NCI-H1048 (cell line): ENCODE results near the gene ANO2.
"Not testable (repeated sequence)": the region's sequence is repeated elsewhere in the genome, so short reads cannot be mapped to it uniquely, and the experiment has no call there.

Experiments
- DNase-seq: peaks from one replicate; lab custom pipeline; 2025; lab: John Stamatoyannopoulos, UW

ANO2 gene

DNA sequence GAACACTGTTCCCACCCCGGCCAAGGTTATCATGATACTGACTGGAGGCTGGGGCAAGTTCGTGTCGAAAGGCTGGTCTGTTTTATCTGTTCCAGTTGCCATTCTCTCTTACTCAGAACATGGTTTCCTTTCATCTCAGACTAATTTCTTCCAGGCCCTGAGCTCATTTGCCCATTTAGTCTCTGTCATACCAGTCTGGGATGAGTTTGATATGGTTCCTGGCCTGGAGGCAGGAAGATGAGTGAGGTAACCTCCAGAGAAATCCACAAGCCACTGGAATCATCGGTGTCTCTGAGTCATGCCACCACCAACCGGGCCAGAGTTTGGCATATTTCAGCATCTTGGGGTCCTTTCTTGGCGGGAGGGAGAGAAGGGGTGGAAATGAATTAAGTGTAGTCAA, 398.4 kb downstream of the ANO2 start:
- no peak for DNase-seq

DNA sequence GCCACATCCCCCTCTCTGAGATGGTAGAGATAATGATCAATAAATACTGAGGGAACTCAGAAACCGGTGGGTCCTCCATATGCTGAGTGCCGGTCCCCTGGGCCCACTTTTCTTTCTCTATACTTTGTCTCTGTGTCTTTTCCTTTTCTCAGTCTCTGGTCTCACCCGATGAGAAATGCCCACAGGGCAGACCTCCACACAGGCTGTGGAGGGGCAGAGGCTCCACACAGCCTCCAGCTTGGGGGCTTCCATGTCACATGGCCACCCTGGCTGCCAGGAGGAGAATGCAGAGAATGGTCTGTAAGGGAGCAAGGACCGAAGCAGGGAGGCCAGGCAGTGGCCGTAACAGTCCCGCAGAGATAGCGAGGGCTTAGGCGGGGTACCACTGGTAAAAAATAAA, 407.3 kb downstream of the ANO2 start:
- DNase-seq = no peak

DNA sequence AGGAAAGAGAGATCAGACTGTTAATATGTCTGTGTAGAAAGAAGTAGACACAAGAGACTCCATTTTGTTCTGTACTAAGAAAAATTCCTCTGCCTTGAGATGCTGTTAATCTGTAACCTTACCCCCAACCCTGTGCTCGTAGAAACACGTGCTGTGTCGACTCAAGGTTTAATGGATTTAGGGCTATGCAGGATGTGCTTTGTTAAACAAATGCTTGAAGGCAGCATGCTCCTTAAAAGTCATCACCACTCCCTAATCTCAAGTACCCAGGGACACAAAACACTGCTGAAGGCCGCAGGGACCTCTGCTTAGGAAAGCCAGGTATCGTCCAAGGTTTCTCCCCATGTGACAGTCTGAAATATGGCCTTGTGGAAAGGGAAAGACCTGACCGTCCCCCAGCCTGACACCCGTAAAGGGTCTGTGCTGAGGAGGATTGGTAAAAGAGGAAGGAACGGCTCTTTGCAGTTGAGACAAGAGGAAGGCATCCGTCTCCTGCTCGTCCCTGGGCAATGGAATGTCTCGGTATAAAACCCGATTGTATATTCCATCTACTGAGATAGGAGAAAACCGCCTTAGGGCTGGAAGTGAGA, 407.9 kb downstream of the ANO2 start:
- DNase-seq = not testable (repeated sequence)

DNA sequence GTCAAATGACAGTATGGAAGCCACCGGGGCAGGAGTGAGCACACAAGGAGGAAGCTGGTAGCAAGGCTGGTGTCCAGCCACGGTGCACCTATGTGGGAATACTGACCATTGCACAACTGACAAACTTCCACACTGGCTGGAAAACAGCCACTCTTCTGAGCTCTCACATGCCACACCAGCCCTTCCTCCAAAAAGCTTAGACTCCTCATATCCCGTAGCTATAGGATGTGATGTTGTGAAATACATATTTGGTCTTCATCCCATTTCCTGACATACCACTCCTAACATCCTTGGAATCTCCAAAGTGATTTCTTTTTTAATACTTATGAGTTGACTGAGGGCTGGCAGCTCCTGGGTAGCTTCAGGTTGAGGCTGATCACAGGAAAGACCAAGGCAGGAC, 409.5 kb downstream of the ANO2 start:
- no peak for DNase-seq

DNA sequence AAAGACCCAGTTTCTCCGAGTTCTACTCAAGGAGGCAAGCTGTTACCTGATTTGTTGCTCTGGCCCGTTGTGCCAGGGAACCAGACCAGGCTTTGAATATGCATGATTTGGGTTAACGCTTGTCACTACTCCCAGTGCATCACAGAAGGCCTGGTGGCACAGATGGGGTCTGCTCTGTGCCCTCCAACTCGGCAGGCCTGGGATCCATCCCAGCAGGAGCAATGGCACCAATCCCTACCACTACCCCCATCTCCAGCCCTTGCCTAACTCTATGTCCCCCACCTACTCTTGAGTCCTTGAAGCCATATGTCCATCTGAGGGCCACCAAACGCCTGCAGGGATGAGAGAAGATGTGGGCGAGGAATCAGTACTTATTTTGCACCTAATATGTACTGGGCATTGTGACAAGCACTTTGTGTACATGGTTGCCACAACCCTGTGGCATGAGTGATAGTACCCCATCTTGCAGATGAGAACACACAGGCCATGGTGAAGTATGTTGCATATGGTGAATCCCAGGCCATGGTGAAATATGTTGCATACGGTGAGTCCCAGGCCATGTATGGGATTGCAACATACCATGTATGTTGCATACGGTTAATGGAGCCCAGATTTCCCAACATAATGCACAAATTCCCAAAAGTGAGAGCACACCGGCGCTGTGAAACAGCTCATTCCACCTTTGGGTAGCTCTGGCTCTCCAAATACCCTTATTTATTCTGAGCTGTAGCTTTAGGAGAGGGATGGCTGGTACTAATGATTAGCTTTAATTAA, 410.4 kb downstream of the ANO2 start:
- DNase-seq = no peak

DNA sequence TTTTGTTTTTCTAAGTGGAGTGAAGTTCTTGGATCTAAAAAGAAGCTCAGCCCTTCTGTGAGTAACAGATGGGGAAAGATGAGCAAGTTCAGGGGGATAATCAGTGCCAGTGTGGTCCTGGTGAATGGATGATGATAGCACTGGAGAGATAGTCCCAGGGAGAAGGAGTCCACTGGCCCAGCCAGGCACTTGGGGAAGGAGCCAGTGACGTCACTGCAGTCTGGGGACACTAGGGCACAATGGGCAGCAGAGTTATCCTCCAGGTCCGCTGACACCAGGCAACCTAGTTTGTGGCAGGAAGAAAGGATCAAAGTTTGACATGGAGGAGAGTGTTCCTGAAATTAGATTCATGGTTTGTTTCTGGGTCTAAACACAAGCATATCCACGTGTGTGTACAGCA, 411.7 kb downstream of the ANO2 start:
- DNase-seq = no peak

DNA sequence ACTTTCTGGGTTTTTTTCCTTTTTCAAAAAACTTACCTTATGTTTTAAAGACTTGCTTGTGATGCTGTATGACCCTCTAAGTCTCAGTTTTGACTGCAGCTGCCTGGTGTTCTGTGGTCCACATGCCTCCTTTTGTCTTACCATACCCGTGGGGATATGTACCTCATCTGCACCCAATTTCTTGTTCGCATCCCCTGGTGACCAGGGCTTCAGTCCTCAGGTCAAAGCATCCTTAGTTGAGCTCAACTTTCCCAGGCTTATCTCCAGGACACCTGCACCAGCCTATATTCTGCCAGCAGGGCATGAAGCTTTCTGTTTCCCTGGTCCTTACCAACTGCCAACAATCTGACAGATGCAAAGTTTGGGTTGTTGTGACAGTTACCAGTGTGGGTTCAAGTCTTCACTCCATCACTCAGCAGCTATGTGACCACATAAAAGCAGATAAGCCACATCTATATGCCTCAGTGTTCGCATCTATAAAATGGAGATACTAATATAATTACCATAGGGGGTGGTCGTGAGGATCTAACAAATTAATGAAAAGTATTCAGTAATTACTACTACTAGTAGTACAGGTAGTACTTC, 419.2 kb downstream of the ANO2 start:
- no peak for DNase-seq

DNA sequence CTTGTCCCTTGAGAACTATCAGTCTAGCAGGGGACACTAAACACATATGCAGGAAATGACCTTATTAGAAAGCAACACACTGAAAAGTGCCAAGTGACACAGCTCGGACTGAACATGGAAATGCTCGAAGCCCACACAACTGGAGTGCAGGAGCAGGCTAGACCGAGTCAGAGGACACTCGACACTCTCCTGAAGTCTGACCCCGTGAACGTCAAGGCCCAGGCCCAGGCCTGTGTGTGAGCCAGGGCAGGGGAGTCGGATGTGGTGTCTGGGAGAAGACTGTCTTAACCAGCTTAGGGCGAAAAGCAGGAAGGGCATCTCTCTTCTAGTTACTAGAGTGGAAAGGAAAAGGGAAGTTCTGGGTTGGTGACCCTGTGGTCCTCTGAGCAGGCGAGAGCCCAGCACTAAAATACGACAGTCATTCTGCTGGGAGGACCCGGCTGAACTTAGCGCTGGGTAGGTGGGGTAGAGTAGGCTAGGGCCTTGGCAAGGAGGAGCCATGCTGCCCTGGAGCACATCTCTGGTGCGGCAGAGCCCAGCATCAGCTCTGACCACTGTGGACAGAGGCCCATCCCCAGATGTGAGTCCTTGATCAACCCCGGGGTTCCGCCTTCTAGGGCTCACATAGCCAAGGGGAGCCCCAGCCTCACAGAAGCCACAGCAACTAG, 420.2 kb downstream of the ANO2 start:
- no peak for DNase-seq

DNA sequence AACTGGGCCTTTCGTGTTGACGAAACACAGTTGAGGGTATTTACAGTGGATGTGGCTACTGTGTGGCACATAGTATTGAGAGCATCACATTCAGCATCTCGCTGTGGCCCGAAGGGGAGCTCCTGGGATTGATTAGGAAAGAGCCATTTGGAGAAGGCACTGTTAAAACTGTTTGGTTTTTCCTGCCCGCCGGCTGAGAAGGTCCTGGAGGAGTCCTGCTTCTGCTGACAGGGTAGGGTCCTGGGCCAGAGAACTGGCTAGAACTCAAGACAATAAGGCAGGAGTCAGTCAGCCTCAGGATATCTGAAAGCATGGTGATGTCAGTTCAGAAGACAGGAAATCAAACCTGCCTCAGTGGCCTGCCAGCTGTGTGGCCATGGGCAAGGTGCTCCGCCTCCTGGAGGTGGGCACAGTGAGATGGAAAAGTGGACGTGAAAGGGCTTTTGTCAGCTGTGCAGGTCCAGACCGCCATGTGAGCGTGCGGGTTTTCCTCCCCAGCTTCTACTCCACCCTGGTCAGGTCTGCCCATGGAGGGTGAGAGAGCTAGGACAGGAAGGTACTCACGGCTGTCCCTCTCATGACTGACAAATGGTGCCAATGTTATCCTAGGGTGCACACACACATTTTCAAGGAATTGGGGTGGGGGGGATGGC, 420.8 kb downstream of the ANO2 start:
- no peak for DNase-seq

DNA sequence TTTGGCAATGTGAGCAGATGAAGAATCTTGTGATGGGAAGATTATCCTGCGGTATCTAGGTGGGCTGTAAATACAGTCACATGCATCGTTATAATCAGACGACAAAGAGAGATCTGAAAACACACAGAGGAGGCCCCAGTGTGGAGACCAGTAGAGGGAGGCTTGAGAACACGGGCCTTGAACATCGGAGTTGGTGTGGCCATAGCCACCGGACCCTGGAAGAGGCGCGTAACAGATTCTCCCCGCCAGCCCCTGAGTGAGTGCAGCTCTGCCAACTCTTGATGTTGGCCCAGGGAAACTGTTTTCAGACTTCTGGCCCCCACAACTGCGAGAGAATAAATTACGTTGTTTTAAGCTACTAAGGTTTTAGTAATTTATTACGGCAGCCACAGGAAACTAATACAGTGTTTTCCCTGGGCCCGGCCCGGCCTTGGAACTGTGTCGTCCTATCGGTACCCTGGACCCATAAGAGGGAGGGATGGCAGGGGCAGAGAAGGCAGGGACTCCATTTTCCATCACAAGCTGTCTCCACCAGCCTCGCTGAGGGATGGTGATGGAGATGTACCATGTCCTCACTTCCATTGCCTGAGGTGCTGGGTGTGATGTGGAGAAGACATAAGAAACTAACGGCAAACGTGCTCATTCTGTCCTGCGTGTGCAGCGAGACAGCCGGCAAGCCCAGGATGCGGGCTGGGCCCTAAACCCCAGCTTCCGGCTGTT, 421.5 kb downstream of the ANO2 start:
- no peak for DNase-seq

DNA sequence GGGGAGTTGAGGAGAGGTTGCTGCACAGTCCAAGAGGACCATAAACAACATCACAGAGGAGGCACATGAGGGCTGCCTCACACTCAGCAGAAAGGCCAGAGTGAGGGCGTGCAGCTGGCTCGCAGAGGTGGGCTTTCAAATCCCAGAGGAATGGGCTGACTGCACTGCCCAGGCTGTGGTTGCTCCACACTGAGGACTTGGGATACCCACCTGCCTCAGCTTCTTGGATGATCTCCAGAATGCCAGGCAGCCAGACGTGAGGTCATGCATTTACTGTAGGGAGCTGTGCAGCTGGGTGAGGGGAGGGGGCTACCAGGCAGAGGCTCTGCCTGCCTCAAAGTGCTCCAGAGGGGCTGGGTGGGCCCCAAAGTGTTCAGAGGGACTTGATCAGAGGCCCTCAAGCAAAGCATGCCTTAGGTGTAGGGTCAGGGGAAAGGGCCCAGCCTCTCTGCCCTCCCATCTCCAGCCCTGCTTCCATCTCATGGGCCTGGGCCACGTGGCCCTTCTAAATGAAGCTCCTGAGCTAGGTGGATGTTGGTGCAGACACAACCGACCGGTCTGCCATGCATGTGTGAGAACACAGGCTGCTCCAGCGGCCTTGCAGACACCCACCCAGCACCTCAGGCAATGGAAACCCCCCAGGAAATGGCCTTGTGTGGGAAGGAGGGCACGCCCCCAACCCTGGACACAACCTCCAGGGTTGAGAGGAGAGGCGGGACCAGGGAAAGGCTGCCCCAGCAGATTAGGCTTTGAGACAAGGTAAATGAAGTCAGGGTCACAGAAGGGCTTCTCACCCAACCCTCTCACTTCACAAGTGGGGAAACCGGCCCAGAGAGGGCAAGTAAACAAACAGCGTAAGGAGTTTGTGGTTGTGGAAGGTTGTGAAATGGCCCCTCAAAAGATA, 422.4 kb downstream of the ANO2 start:
- no peak for DNase-seq

DNA sequence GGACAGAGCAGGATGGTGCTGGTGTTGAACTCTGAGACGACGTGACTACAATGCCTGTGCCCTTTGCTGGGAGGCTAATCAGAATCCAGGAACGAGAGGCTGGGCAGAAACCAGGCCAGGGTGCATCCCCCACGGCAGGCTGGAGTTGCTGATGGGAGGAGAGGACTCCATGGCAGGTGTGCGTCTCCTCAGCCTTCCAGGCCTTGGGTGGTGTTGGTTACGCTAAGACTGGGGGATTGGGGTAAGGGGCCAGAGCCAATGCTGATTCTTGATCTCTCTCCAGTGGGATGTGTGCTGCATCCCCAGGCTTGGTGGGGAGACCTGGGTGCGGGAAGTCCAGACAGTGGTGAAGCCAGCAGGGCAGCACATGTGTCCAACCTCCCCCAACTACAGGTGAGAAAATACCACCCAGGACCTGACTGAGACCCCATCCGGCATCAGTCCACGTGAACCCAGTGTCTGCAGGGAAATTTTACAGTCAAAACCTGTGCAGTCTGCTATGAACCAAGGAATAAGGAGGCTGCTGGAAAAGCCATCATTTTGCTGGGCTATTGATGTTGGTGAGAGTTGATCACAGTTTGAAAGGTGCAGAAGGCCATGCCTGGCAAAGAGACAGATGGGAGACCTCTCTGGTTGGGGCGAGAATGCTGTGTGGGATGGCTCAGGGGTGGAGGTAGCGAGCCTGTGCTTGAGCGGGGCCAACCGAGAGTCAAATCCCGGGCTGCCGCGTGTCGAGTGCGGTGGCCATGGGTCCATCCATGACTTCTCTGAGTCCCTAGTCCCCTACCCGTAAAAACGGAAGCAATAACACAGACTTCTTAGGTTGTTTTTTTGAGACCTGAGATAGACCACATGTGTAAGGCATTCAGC, 423.4 kb downstream of the ANO2 start:
- no peak for DNase-seq

DNA sequence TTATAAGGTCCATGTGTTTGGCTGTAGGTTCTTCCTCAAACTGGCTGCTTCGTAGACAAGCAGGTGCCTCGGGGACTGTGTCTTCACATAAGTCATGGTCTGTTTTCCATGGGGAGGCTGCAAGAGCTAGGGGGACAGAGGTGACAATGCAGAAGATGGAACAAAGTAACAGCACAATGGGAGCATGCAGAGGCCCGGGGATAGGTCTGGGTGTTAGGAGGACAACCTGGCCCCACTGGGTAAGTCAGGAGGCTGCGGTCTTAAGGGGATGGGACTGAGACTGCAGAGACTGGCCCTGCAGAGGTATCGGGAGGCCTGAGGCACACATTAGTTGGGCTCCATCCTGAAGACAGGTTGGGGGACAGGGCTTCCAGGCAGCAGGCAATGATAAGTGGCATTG, 424.2 kb downstream of the ANO2 start:
- DNase-seq = no peak

DNA sequence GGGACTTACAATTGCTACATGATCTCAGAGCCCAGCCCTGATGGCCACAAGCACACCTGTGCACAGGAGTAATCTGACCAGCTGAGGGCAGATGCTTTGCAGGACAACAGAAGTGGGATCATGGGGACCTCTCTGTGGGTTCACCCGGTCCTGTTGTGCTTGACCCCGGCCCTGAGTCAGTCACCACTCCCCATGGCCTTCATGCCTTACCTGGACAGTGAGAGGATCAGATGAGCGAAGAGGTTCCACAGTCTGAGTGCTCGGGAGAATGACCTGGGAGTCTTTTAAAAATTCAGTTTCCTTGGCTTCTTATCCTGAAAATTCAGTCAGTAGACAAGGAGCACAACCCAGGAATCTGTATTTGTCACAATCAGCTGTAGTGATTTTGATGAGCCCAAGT, 425.0 kb downstream of the ANO2 start:
- no peak for DNase-seq

DNA sequence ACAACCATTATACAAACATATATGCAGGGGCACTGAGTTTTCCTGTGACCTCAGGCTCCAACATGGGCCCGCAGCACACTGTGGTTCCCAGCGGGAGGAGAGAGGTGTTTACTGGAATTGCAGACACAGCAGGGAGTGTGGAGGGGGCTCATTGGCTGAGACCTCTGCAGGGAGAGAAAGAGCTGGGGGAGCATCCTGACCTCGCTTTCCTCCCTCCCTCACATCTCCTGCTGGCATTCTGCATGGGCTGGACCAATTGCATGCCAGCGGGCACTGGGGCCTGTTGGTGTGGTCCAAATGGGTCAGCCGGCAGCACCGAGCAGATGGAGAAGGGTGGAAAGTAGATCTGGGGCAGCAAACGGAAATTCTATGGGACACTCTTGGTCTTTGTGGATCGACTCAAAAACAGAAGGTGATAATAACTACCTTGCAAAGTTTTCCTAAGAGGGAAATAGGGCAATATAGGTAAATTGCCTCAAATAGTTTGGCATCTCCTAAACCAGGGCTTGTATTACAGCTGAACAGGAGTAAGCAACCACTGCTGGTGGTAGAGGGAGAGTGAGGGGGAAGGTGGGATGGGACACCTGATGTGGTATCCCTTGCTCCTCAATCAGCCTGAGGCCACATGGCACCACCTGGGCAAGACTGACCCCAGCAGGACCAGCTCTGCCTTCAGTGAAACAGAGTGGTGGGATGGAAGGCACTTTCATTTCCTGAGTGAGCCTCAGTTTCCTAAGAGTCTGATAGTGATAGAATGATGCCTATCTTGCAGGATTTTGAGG, 426.3 kb downstream of the ANO2 start:
- DNase-seq = no peak

DNA sequence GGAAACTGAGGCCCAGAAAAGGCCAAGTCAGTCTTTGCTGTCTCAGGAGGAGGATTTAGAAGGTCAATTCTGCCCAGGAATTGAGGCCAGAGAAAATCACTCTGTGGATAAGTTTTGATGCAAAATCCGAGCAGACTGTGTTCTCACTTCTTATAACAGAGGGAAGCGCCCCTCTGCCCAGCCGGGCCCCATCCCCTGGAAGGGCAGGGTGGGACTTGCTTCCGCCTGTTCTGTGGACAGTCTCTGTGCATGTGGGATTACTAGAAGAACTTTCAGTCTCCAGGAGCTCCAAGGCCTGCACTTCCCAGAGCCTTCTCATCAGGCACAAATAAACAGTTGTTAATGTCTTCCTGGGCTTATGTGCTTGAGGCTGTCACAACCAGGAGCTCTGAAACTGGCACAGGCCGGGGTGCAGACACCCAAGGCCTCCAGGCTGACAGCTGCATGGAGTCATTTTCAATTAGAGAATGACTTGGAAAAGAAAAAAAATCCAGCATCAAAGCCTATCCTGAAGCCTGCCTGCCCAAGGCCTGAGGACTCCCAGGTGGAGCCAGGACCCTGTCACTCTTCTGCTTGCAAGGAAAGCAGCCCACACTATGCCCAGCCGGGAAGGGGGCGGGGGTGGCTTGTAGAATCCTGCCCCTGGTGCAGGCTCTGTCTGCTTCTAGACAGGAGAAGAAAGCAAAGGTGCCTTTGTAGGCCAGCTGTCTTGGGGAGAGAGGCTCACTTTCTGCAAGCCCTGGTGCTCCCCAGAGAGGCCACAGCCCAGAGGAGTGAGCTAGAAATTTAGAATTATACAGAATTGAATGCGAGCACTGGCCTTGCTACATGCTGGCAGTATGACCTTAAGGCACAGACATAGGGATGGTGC, 428.5 kb downstream of the ANO2 start:
- DNase-seq = no peak

DNA sequence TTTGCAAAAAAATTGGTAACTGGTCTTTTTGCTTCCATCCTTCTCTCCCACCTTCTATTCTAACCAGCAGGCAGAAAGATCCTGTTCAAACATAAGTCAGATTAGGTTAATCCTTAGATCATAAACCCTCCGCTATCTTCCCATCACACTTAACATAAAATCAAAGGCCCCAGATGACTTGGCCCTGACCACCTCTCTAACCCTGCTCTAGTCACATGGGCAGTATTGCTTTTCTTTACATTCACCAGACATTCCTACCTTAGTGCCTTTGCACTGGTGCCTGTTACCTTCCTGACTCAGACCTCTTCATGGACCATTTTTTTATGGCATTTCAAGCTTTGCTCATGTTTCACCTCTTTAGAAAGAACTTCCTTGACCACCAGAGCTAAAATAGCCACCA, 429.6 kb downstream of the ANO2 start:
- no peak for DNase-seq

DNA sequence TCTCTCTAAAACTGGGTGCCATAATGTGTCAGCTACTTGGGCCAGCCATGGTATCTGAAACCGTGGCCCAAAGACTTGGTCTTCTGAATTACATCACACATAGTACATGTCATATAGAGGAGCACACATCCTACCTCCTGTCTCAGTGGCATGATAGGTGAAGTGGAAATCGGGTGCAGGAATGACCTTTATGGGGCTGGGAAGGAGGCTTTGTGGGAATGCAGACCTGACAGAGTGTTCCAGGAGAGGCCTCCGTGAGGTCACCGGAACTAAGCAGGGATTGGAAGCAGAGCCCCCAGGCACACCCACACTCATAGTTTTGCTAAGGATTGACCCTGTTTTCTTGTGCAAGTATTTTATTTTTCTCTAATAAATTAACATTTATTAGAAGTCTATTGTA, 430.5 kb downstream of the ANO2 start:
- no peak for DNase-seq
